Measurements from ENCODE around the gene MVB12B.

DNA sequence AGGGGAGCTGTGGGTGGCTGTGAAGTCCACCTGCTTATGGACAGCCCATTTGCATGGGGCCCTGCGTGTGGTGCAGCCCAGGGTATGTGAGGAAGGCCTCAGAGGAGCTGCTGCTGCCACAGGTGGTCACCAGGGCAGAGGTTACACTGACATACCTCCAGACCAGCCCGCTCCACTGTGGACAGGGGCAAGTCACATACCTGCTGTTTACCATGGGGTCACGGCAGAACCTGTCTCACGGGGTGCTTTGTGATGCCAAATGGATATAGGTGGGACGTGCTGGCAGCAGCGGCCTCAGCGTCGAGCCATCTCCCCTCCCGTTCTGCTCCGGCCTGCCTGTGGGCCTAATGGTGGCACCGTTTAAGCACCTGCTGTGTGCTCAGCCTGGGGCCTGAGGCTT is 159.6 kb downstream of the MVB12B start:
- TF ChIP-seq POLR2A (IDR thresholded peaks at IDR 0.05), result no peak
- TF ChIP-seq, protein P1, sequence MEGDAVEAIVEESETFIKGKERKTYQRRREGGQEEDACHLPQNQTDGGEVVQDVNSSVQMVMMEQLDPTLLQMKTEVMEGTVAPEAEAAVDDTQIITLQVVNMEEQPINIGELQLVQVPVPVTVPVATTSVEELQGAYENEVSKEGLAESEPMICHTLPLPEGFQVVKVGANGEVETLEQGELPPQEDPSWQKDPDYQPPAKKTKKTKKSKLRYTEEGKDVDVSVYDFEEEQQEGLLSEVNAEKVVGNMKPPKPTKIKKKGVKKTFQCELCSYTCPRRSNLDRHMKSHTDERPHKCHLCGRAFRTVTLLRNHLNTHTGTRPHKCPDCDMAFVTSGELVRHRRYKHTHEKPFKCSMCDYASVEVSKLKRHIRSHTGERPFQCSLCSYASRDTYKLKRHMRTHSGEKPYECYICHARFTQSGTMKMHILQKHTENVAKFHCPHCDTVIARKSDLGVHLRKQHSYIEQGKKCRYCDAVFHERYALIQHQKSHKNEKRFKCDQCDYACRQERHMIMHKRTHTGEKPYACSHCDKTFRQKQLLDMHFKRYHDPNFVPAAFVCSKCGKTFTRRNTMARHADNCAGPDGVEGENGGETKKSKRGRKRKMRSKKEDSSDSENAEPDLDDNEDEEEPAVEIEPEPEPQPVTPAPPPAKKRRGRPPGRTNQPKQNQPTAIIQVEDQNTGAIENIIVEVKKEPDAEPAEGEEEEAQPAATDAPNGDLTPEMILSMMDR (IDR thresholded peaks at IDR 0.05 in 4 of 5, conservative IDR thresholded peaks at IDR 0.05 in 1 of 5), result no peak
